Keratinocyte (primary cell): ENCODE data around the gene ANGPTL2. TPM values are rescaled to one million over a fixed set of nuclear protein-coding genes. Genes with fewer than 3 reads are reported as not detected.

ENCODE experiments used
- DNase-seq: peaks from one replicate; pipeline ENCODE4 v3.0.0-alpha.2; 2011; ENCODE audit warnings: low read depth, missing footprints, low spot score
- FAIRE-seq: peaks from 2 replicates; lab custom pipeline; 2011; peaks lifted over from hg19 to GRCh38; lab: Jason Lieb, UNC
- H2AFZ ChIP-seq: 2 replicates; pipeline ENCODE4 v1.6.0; 2012; ENCODE audit warnings: low read length, control low read depth, inconsistent platforms; ENCODE audit not compliant: control insufficient read depth
- H3K27ac ChIP-seq: 2 replicates; pipeline ENCODE4 v1.5.1; 2011; ENCODE audit warnings: low read length; ENCODE audit not compliant: control insufficient read depth, insufficient read depth
- H3K27me3 ChIP-seq: 3 replicates; pipeline ENCODE4 v1.6.0; 2011; ENCODE audit warnings: low read length; ENCODE audit not compliant: control insufficient read depth, insufficient read depth; ENCODE audit errors: extremely low read depth
- H3K36me3 ChIP-seq, 2 experiments: 2 replicates in 1 of 2; 3 replicates in 1 of 2; pipeline ENCODE4 v1.5.1; 2011; ENCODE audit warnings: low read length in 2 of 2, mild to moderate bottlenecking in 1 of 2; ENCODE audit not compliant: control insufficient read depth in 2 of 2, insufficient read depth in 2 of 2; ENCODE audit errors: extremely low read depth in 1 of 2
- H3K4me1 ChIP-seq: 3 replicates; pipeline ENCODE4 v1.5.1; 2011; ENCODE audit warnings: low read length; ENCODE audit not compliant: control insufficient read depth, insufficient read depth; ENCODE audit errors: extremely low read depth
- H3K4me2 ChIP-seq: 3 replicates; pipeline ENCODE4 v1.6.0; 2011; ENCODE audit warnings: low read depth, low read length; ENCODE audit not compliant: control insufficient read depth, insufficient read depth; ENCODE audit errors: extremely low read depth
- H3K4me3 ChIP-seq, 3 experiments: fragments of 200-600 bp in 1 of 3; sonication (generic) in 1 of 3; 2 replicates in 2 of 3; 3 replicates in 1 of 3; pipeline ENCODE4 v1.5.1; 2011 to 2016; ENCODE audit warnings: low read length in 3 of 3, mild to moderate bottlenecking in 3 of 3, control low read depth in 2 of 3, inconsistent platforms in 1 of 3, low read depth in 1 of 3, mixed read lengths in 1 of 3, mixed run types in 1 of 3, moderate library complexity in 1 of 3; ENCODE audit not compliant: control insufficient read depth in 2 of 3, insufficient read depth in 2 of 3; ENCODE audit errors: extremely low read depth in 1 of 3
- H3K79me2 ChIP-seq: 2 replicates; pipeline ENCODE4 v1.6.0; 2012; ENCODE audit warnings: low read length; ENCODE audit not compliant: control insufficient read depth, insufficient read depth
- H3K9ac ChIP-seq: 3 replicates; pipeline ENCODE4 v1.6.0; 2011; ENCODE audit warnings: low read length; ENCODE audit not compliant: control insufficient read depth, insufficient read depth; ENCODE audit errors: extremely low read depth
- H3K9me1 ChIP-seq: 3 replicates; pipeline ENCODE4 v1.6.0; 2011; ENCODE audit warnings: low read length; ENCODE audit not compliant: control insufficient read depth, insufficient read depth; ENCODE audit errors: extremely low read depth
- H3K9me3 ChIP-seq: 2 replicates; pipeline ENCODE4 v1.5.1; 2012; ENCODE audit warnings: low read depth, low read length; ENCODE audit not compliant: control insufficient read depth
- H4K20me1 ChIP-seq: 3 replicates; pipeline ENCODE4 v1.6.0; 2011; ENCODE audit warnings: low read length; ENCODE audit not compliant: control insufficient read depth, insufficient read depth; ENCODE audit errors: extremely low read depth
- CTCF ChIP-seq, 3 experiments: IDR thresholded peaks in 1 of 3; conservative IDR thresholded peaks in 1 of 3; optimal IDR thresholded peaks in 1 of 3; 2 replicates in 2 of 3; 3 replicates in 1 of 3; pipeline versions ENCODE3 to v1.5.1; 2011; ENCODE audit warnings: low read length in 3 of 3, mild to moderate bottlenecking in 3 of 3, moderate library complexity in 2 of 3, control low read depth in 1 of 3, inconsistent platforms in 1 of 3; ENCODE audit not compliant: insufficient read depth in 2 of 3; ENCODE audit errors: extremely low read depth in 1 of 3
- EZH2 ChIP-seq: IDR thresholded peaks from one replicate; pipeline ENCODE4 v1.6.1; 2012; ENCODE audit warnings: inconsistent platforms, mild to moderate bottlenecking, low read length, moderate library complexity
- dilution Hi-C: fragments of 300-500 bp; cut with MboI; formaldehyde crosslinking; loops from one replicate; pipeline ENCODE4 v1.7.0; 2020; ENCODE audit warnings: low sequenced_read_pairs; ENCODE audit not compliant: extremely low pct_ligation_motif_present
- polyA plus RNA-seq, 5 experiments: library from polyadenylated mRNA; depleted of rRNA in 3 of 5; stranded (reverse) in 3 of 5; stranded (forward) in 1 of 5; unstranded in 1 of 5; fragments of >200 nt; gene quantifications; 1 replicate in 1 of 5; 2 replicates in 3 of 5; 3 replicates in 1 of 5; pipeline versions ENCODE4 v1.2.1 to v1.2.3, GENCODE V29; 2011 to 2012; ENCODE audit warnings: missing spikeins in 2 of 5, low read depth in 1 of 5, low replicate concordance in 1 of 5

The ANGPTL2 gene
- polyA plus RNA-seq, 1 donor (not counting 4 experiments of a cell fraction or from before 2014, with no cell fraction given), result 0.18 TPM

DNA sequence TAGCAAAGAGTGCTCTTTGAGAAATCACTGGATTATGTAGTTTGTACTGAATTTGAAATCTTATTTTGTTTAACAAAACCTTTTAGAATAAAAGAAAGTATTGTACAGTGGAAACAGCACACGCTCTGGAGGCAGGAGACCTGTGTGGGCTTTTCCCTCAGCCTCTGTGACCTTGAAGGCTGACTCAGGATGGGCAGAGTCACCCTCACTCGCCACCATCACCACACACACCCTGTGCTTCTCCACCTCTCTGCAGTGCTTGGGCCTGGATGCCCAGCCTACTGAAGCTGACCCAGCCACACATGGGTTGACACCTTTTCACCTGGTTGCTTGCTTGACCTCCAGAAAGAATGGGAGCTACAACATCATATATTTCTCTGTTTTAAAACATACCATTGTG lies 19.6 kb downstream of the ANGPTL2 start:
- no peaks in the 10 kb centered on the region for H3K9me3 ChIP-seq
- no peak for FAIRE-seq
- H3K36me3 ChIP-seq, result no peaks in the 10 kb centered on the region
- H3K9ac ChIP-seq, result no peak overlapping the region
- no peaks in the 10 kb centered on the region for H3K79me2 ChIP-seq
- peaks cover 8% of the 10 kb centered on the region for H3K4me1 ChIP-seq
- no peaks in the 10 kb centered on the region for H3K9me1 ChIP-seq
- TF ChIP-seq CTCF (optimal IDR thresholded peaks at IDR 0.05 in 1 of 3, IDR thresholded peaks at IDR 0.05 in 1 of 3, conservative IDR thresholded peaks at IDR 0.05 in 1 of 3; ENCODE audit: extremely low read depth in 1 of 3, insufficient read depth in 2 of 3, low read length in 3 of 3), result no peak
- no peak for TF ChIP-seq EZH2
- H2AFZ ChIP-seq, result no peak overlapping the region
- no peak for DNase-seq
- dilution Hi-C loops, result no loop called here
- no peak overlapping the region for H3K4me2 ChIP-seq
- H4K20me1 ChIP-seq, result no peaks in the 10 kb centered on the region
- no peak overlapping the region for H3K27ac ChIP-seq
- no peak overlapping the region for H3K4me3 ChIP-seq
- H3K27me3 ChIP-seq, result no peaks in the 10 kb centered on the region

DNA sequence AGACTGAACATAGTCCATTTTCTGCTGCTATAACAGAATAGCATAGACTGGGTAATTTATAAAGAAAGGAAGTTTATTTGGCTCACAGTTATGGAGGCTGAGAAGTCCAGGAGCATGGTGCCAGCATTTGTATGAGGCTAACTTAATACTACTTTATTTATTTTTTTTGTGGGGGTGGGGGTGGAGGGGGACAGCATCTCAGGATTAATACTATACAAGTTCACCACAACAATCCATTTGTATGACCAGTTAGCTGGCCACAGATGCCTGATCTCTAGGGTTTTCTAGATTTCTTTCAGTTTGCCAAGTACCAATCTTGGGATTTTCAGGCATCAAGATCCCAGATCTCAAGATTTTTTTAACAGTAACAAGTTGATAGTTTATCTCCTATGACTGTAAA lies 20.3 kb downstream of the ANGPTL2 start:
- Histone ChIP-seq H3K36me3 (no peaks in the 10 kb centered on the region), H3K27ac (no peak overlapping the region), H3K9me1 (no peaks in the 10 kb centered on the region), H3K79me2 (no peaks in the 10 kb centered on the region), H3K4me3 (no peak overlapping the region), H3K9ac (no peak overlapping the region), H3K27me3 (no peaks in the 10 kb centered on the region), H2AFZ (no peak overlapping the region), H4K20me1 (no peaks in the 10 kb centered on the region), H3K4me2 (no peak overlapping the region), H3K4me1 (peaks cover 8% of the 10 kb centered on the region), H3K9me3 (no peaks in the 10 kb centered on the region)
- FAIRE-seq (no peak), DNase-seq (no peak)
- no peak for TF ChIP-seq EZH2
- TF ChIP-seq CTCF (optimal IDR thresholded peaks at IDR 0.05 in 1 of 3, IDR thresholded peaks at IDR 0.05 in 1 of 3, conservative IDR thresholded peaks at IDR 0.05 in 1 of 3; ENCODE audit: extremely low read depth in 1 of 3, insufficient read depth in 2 of 3, low read length in 3 of 3), result no peak
- dilution Hi-C loops, result no loop called here
